Astrocyte (in vitro differentiated cells and primary cell): ENCODE results near the gene ERCC6. TPM values are rescaled to one million over a fixed set of nuclear protein-coding genes. Genes with fewer than 3 reads are reported as not detected.
A peak's percentile ranks its signal among the peaks of the same experiment; 100 is the strongest.

ENCODE experiments used
- DNase-seq: peaks from one replicate; pipeline ENCODE4 v3.0.0-alpha.2; 2010; ENCODE audit warnings: low read depth
- FAIRE-seq: peaks from 2 replicates; lab custom pipeline; 2011; peaks lifted over from hg19 to GRCh38; lab: Jason Lieb, UNC
- H2AFZ ChIP-seq: 2 replicates; pipeline ENCODE4 v1.6.0; 2012; ENCODE audit warnings: low read depth, low read length, inconsistent platforms
- H3K27ac ChIP-seq: 2 replicates; pipeline ENCODE4 v1.5.1; 2011; ENCODE audit warnings: low read depth, low read length, inconsistent platforms
- H3K27me3 ChIP-seq: 2 replicates; pipeline ENCODE4 v1.6.0; 2011; ENCODE audit warnings: low read length, inconsistent platforms; ENCODE audit not compliant: insufficient read depth
- H3K36me3 ChIP-seq: 2 replicates; pipeline ENCODE4 v1.5.1; 2011; ENCODE audit warnings: low read length, inconsistent platforms; ENCODE audit not compliant: insufficient read depth
- H3K4me1 ChIP-seq: 2 replicates; pipeline ENCODE4 v1.5.1; 2011; ENCODE audit warnings: low read length, inconsistent platforms; ENCODE audit not compliant: insufficient read depth
- H3K4me2 ChIP-seq: 2 replicates; pipeline ENCODE4 v1.6.0; 2012; ENCODE audit warnings: low read length, inconsistent platforms
- H3K4me3 ChIP-seq: 2 replicates; pipeline ENCODE4 v1.5.1; 2011; ENCODE audit warnings: low read depth, mild to moderate bottlenecking, low read length, inconsistent platforms; ENCODE audit not compliant: insufficient read depth
- H3K79me2 ChIP-seq: 2 replicates; pipeline ENCODE4 v1.6.0; 2012; ENCODE audit warnings: mild to moderate bottlenecking, low read length, inconsistent platforms; ENCODE audit not compliant: insufficient read depth
- H3K9ac ChIP-seq: 2 replicates; pipeline ENCODE4 v1.6.0; 2012; ENCODE audit warnings: mild to moderate bottlenecking, low read length, inconsistent platforms
- H3K9me3 ChIP-seq: 2 replicates; pipeline ENCODE4 v1.5.1; 2012; ENCODE audit warnings: low read depth, mild to moderate bottlenecking, low read length, inconsistent platforms; ENCODE audit not compliant: insufficient read depth
- H4K20me1 ChIP-seq: 2 replicates; pipeline ENCODE4 v1.6.0; 2012; ENCODE audit warnings: low read length, inconsistent platforms; ENCODE audit not compliant: insufficient read depth
- H3K27ac Mint-ChIP-seq: one replicate; pipeline ENCODE4 v1.8.0; 2021; ENCODE audit warnings: mild to moderate bottlenecking, mixed read lengths; ENCODE audit not compliant: unreplicated experiment
- H3K27me3 Mint-ChIP-seq: one replicate; pipeline ENCODE4 v1.8.0; 2021; ENCODE audit warnings: low read depth, mixed read lengths; ENCODE audit not compliant: unreplicated experiment
- H3K36me3 Mint-ChIP-seq: one replicate; pipeline ENCODE4 v1.8.0; 2021; ENCODE audit warnings: low read depth, mixed read lengths; ENCODE audit not compliant: unreplicated experiment
- H3K4me1 Mint-ChIP-seq: one replicate; pipeline ENCODE4 v1.8.0; 2021; ENCODE audit warnings: low read depth, mixed read lengths; ENCODE audit not compliant: unreplicated experiment
- H3K4me3 Mint-ChIP-seq: one replicate; pipeline ENCODE4 v1.8.0; 2021; ENCODE audit warnings: mild to moderate bottlenecking, moderate library complexity, mixed read lengths; ENCODE audit not compliant: unreplicated experiment
- H3K9me3 Mint-ChIP-seq: one replicate; pipeline ENCODE4 v1.8.0; 2021; ENCODE audit warnings: mild to moderate bottlenecking, mixed read lengths; ENCODE audit not compliant: unreplicated experiment
- CTCF ChIP-seq: IDR thresholded peaks from 2 replicates; pipeline ENCODE4 v1.5.1; 2011; ENCODE audit warnings: low read depth, mild to moderate bottlenecking, inconsistent platforms, low read length, moderate library complexity; ENCODE audit not compliant: insufficient read depth
- EZH2 ChIP-seq: IDR thresholded peaks from 2 replicates; pipeline ENCODE4 v1.6.1; 2012; ENCODE audit warnings: mild to moderate bottlenecking, low read length, inconsistent platforms; ENCODE audit not compliant: insufficient read depth
- total RNA-seq: library from RNA; stranded (reverse); gene quantifications from 2 replicates; pipeline ENCODE4 v1.2.1, GENCODE V29; 2021

The ERCC6 gene
- total RNA-seq, 1 donor from 2014 or later: 22.3 TPM

- H3K9ac ChIP-seq: no peak overlapping the region
- no peak overlapping the region for H3K4me2 ChIP-seq
- H4K20me1 ChIP-seq: peaks cover 20% of the 10 kb centered on the region
- DNase-seq (no peak), FAIRE-seq (no peak)
- no peaks in the 10 kb centered on the region for H3K4me1 ChIP-seq
- TF ChIP-seq EZH2: no peak
- no peak for TF ChIP-seq CTCF
- peaks cover 16% of the 10 kb centered on the region for H3K36me3 Mint-ChIP-seq
- H3K27ac Mint-ChIP-seq: peak overlapping the region; percentile 19
- H3K9me3 ChIP-seq: no peaks in the 10 kb centered on the region
- no peak overlapping the region for H3K4me3 ChIP-seq
- H3K27ac ChIP-seq: no peak overlapping the region
- H2AFZ ChIP-seq: no peak overlapping the region
- H3K79me2 ChIP-seq: peaks cover 41% of the 10 kb centered on the region
- H3K27me3 ChIP-seq: no peaks in the 10 kb centered on the region
- peaks cover 37% of the 10 kb centered on the region for H3K36me3 ChIP-seq
- H3K4me3 Mint-ChIP-seq: no peak overlapping the region
- H3K4me1 Mint-ChIP-seq: no peaks in the 10 kb centered on the region
- H3K9me3 Mint-ChIP-seq: no peaks in the 10 kb centered on the region
- no peaks in the 10 kb centered on the region for H3K27me3 Mint-ChIP-seq
Measured at GRCh38 chr10:49528977-49529506, 9.9 kb downstream of the ERCC6 start.

- TF ChIP-seq EZH2 (no peak), CTCF (no peak)
- Mint-ChIP-seq H3K36me3 (peaks cover 18% of the 10 kb centered on the region), H3K27me3 (no peaks in the 10 kb centered on the region), H3K4me1 (no peaks in the 10 kb centered on the region), H3K27ac (no peak overlapping the region), H3K9me3 (no peaks in the 10 kb centered on the region), H3K4me3 (no peak overlapping the region)
- Histone ChIP-seq H3K27me3 (no peaks in the 10 kb centered on the region), H3K9ac (no peak overlapping the region), H2AFZ (no peak overlapping the region), H3K36me3 (peaks cover 45% of the 10 kb centered on the region), H3K79me2 (peaks cover 29% of the 10 kb centered on the region), H3K4me3 (no peak overlapping the region), H4K20me1 (peaks cover 20% of the 10 kb centered on the region), H3K4me2 (no peak overlapping the region), H3K9me3 (no peaks in the 10 kb centered on the region), H3K27ac (no peak overlapping the region), H3K4me1 (no peaks in the 10 kb centered on the region)
- FAIRE-seq (no peak), DNase-seq (no peak)
Measured at GRCh38 chr10:49527850-49528249, 11.1 kb downstream of the ERCC6 start.

- H3K9ac ChIP-seq: no peak overlapping the region
- Mint-ChIP-seq H3K36me3 (peaks cover 15% of the 10 kb centered on the region), H3K27ac (no peak overlapping the region), H3K27me3 (no peaks in the 10 kb centered on the region), H3K4me3 (no peak overlapping the region), H3K4me1 (no peaks in the 10 kb centered on the region), H3K9me3 (no peaks in the 10 kb centered on the region)
- H3K4me1 ChIP-seq: no peaks in the 10 kb centered on the region
- FAIRE-seq: no peak
- no peak overlapping the region for H3K4me3 ChIP-seq
- peaks cover 14% of the 10 kb centered on the region for H4K20me1 ChIP-seq
- H3K79me2 ChIP-seq: peaks cover 21% of the 10 kb centered on the region
- no peaks in the 10 kb centered on the region for H3K9me3 ChIP-seq
- H3K36me3 ChIP-seq: peaks cover 41% of the 10 kb centered on the region
- no peak for TF ChIP-seq EZH2
- no peak for TF ChIP-seq CTCF
- no peak for DNase-seq
- H3K4me2 ChIP-seq: no peak overlapping the region
- no peak overlapping the region for H2AFZ ChIP-seq
- H3K27ac ChIP-seq: no peak overlapping the region
- H3K27me3 ChIP-seq: no peaks in the 10 kb centered on the region
Measured at GRCh38 chr10:49527061-49527460, 11.9 kb downstream of the ERCC6 start.
